Measurements from ENCODE around the gene SUFU. TPM values are rescaled to one million over a fixed set of nuclear protein-coding genes. Genes with fewer than 3 reads are reported as not detected.

The SUFU gene
- total and polyA plus RNA-seq, 2 of the 4 experiments (the other 2 are of a cell fraction): 2.2 to 11.0 TPM

DNA sequence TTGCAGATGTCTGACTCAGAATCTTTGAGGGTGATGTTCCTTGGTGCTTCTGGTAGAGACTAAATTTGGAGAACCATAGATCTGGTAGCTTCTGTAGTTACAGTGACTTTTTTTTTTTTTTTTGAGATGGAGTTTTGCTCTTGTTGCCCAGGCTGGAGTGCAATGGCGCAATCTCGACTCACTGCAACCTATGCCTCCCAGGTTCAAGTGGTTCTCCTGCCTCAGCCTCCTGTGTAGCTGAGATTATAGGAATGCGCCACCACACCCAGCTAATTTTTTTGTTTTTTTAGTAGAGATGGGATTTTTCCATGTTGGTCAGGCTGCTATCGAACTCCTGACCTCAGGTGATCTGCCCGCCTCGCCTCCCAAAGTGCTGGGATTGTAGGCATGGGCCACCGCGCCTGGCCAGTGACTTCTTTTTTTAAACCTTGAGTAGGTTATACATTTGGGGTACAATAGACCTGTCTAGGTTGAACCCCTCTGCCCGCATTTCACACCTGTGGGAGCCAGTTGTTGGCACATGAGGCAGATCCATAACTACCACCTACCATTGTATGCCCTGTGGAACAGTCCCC, 47.0 kb downstream of the SUFU start:
- Histone ChIP-seq H3K4me3 (ENCODE audit: insufficient read depth, low read depth, low read length) (no peak overlapping the region), H2BK15ac (ENCODE audit: low read depth, low read length) (no peak overlapping the region), H4K91ac (ENCODE audit: insufficient read depth, low read depth, low read length) (no peak overlapping the region), H3K23ac (ENCODE audit: low read depth, low read length) (no peak overlapping the region), H3K9me1 (ENCODE audit: insufficient read depth, low read length) (peaks cover 19% of the 10 kb centered on the region), H3K14ac (replicated peaks; ENCODE audit: low read depth, low read length) (no peak overlapping the region), H4K8ac (ENCODE audit: low read depth in 2 of 2, low read length in 2 of 2) (no peak overlapping the region), H2BK5ac (ENCODE audit: low read depth, low read length, poor library complexity, severe bottlenecking) (no peak overlapping the region), H3K9me3 (ENCODE audit: control insufficient read depth, insufficient read depth, low read length) (no peaks in the 10 kb centered on the region), H2BK20ac (ENCODE audit: low read depth, low read length) (no peak overlapping the region), H3K56ac (ENCODE audit: extremely low read depth, insufficient read depth, low read length) (no peak overlapping the region), H3K18ac (ENCODE audit: low read depth, low read length) (no peak overlapping the region), H3K4ac (ENCODE audit: low read depth, low read length) (no peak overlapping the region), H4K5ac (ENCODE audit: low read depth, low read length) (no peak overlapping the region), H2BK120ac (ENCODE audit: low read depth, low read length) (no peak overlapping the region), H3K79me1 (ENCODE audit: low read depth in 1 of 2, low read length in 2 of 2) (peaks cover 14 to 43% of the 10 kb centered on the region in 2 experiments; a peak in 3 of 4 replicates), H2AK9ac (replicated peaks; ENCODE audit: low read depth, low read length, poor library complexity) (no peak overlapping the region), H3K27me3 (ENCODE audit: control insufficient read depth, insufficient read depth, low read length) (no peaks in the 10 kb centered on the region), H3K27ac (ENCODE audit: insufficient read depth, low read length) (no peak overlapping the region), H2AFZ (replicated peaks; ENCODE audit: low read length, poor library complexity) (no peak overlapping the region), H4K20me1 (ENCODE audit: insufficient read depth, low read length) (peaks cover 15% of the 10 kb centered on the region), H3K4me2 (ENCODE audit: low read depth, low read length) (no peak overlapping the region), H3K36me3 (ENCODE audit: control insufficient read depth, insufficient read depth, low read length) (peaks cover 8% of the 10 kb centered on the region), H3K4me1 (ENCODE audit: control insufficient read depth, insufficient read depth, low read length) (peaks cover 19% of the 10 kb centered on the region), H3K9ac (ENCODE audit: low read depth, low read length) (no peak overlapping the region), H2AK5ac (ENCODE audit: low read depth, low read length) (no peak overlapping the region)
- TF ChIP-seq, protein P1, sequence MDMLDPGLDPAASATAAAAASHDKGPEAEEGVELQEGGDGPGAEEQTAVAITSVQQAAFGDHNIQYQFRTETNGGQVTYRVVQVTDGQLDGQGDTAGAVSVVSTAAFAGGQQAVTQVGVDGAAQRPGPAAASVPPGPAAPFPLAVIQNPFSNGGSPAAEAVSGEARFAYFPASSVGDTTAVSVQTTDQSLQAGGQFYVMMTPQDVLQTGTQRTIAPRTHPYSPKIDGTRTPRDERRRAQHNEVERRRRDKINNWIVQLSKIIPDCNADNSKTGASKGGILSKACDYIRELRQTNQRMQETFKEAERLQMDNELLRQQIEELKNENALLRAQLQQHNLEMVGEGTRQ (IDR thresholded peaks at IDR 0.05; ENCODE audit: low read depth, low read length): no peak
- TF ChIP-seq BHLHE40 (IDR thresholded peaks at IDR 0.05; ENCODE audit: low read depth, low read length) (no peak), RFX5 (IDR thresholded peaks at IDR 0.05; ENCODE audit: low read depth, low read length) (no peak), NFE2L2 (IDR thresholded peaks at IDR 0.05; ENCODE audit: low read depth, low read length) (no peak), SMC3 (IDR thresholded peaks at IDR 0.05; ENCODE audit: low read depth, low read length) (no peak), CEBPB (IDR thresholded peaks at IDR 0.05; ENCODE audit: low read depth, low read length) (no peak), FOS (IDR thresholded peaks at IDR 0.05; ENCODE audit: low read depth, low read length) (no peak), MXI1 (IDR thresholded peaks at IDR 0.05; ENCODE audit: borderline replicate concordance, low read depth, low read length) (no peak), MAZ (IDR thresholded peaks at IDR 0.05; ENCODE audit: borderline replicate concordance, low read depth, low read length) (no peak), POLR2A (IDR thresholded peaks at IDR 0.05; ENCODE audit: low read depth, low read length) (no peak), CHD1 (IDR thresholded peaks at IDR 0.05; ENCODE audit: low read depth, low read length) (no peak)
- TF ChIP-seq, protein P2, sequence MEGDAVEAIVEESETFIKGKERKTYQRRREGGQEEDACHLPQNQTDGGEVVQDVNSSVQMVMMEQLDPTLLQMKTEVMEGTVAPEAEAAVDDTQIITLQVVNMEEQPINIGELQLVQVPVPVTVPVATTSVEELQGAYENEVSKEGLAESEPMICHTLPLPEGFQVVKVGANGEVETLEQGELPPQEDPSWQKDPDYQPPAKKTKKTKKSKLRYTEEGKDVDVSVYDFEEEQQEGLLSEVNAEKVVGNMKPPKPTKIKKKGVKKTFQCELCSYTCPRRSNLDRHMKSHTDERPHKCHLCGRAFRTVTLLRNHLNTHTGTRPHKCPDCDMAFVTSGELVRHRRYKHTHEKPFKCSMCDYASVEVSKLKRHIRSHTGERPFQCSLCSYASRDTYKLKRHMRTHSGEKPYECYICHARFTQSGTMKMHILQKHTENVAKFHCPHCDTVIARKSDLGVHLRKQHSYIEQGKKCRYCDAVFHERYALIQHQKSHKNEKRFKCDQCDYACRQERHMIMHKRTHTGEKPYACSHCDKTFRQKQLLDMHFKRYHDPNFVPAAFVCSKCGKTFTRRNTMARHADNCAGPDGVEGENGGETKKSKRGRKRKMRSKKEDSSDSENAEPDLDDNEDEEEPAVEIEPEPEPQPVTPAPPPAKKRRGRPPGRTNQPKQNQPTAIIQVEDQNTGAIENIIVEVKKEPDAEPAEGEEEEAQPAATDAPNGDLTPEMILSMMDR (conservative IDR thresholded peaks at IDR 0.05; ENCODE audit: low read depth, low read length): no peak
- DNase-seq (no peak), ATAC-seq (ENCODE audit: low read depth) (no peak)
- dilution Hi-C loops (cut with HindIII; ENCODE audit: low sequenced_read_pairs, unreplicated experiment): no loop called here
- POLR2A ChIA-PET (ENCODE audit: unreplicated experiment): no interaction called here
- BruUV-seq (replicated peaks): no TSS peak
- in situ Hi-C loops (cut with MboI; ENCODE audit: low sequenced_read_pairs): no loop called here
- intact Hi-C loops (cut with micrococcal nuclease): no loop called here
- CTCF ChIA-PET: no interaction called here
- no CpG with 5 or more reads among the region's 9 CpGs for WGBS, 2 experiments (ENCODE audit: extremely low coverage in 2 of 2, insufficient read length in 1 of 2)

Measured in IMR-90 (cell line).